Measurements from ENCODE around the gene RNF123.

GRCh38 chr3:49717211-49717958, 28.0 kb downstream of the RNF123 start:
- TF ChIP-seq REST (IDR thresholded peaks at IDR 0.05; ENCODE audit: low read depth): no peak
- no peak for TF ChIP-seq CTCF (IDR thresholded peaks at IDR 0.05 in 2 of 3, conservative IDR thresholded peaks at IDR 0.05 in 1 of 3; ENCODE audit: borderline replicate concordance in 1 of 3, insufficient read depth in 1 of 3, low read depth in 2 of 3, low read length in 2 of 3)
- TF ChIP-seq EZH2phosphoT487 (IDR thresholded peaks at IDR 0.05; ENCODE audit: borderline replicate concordance): no peak
- TF ChIP-seq RAD21 (IDR thresholded peaks at IDR 0.05; ENCODE audit: low read depth): no peak
- no peak for TF ChIP-seq SP1 (IDR thresholded peaks at IDR 0.05; ENCODE audit: low read depth)
- TF ChIP-seq EZH2 (IDR thresholded peaks at IDR 0.05): no peak
- TF ChIP-seq ZBTB33 (IDR thresholded peaks at IDR 0.05; ENCODE audit: extremely low read depth, insufficient replicate concordance, low read length): no peak
- TF ChIP-seq POLR2A (IDR thresholded peaks at IDR 0.05; ENCODE audit: borderline replicate concordance, extremely low read depth, insufficient read depth, insufficient read length): no peak
- no peak for TF ChIP-seq SIN3A (IDR thresholded peaks at IDR 0.05; ENCODE audit: low read depth)
- TF ChIP-seq YY1 (IDR thresholded peaks at IDR 0.05; ENCODE audit: extremely low read depth, insufficient replicate concordance, low read depth, low read length): no peak
- no peak for TF ChIP-seq POLR2AphosphoS5 (IDR thresholded peaks at IDR 0.05; ENCODE audit: low read depth, low read length)
- no peak for TF ChIP-seq ELF1 (IDR thresholded peaks at IDR 0.05; ENCODE audit: borderline replicate concordance, low read depth)
- TF ChIP-seq ATF3 (IDR thresholded peaks at IDR 0.05): no peak

Measured in HCT116 (cell line).